DMS153 treated with DMSO at 0.1 percent for 48 hours (cell line): ENCODE measurements around the gene CHTF18.
"Not testable (repeated sequence)": the region's sequence is repeated elsewhere in the genome, so short reads cannot be mapped to it uniquely, and the experiment has no call there.

Source experiments
- DNase-seq: peaks from one replicate; lab custom pipeline; 2025; ENCODE audit not compliant: unreplicated experiment; lab: John Stamatoyannopoulos, UW

The CHTF18 gene

GRCh38 chr16:788399-789126, at the start of gene CHTF18:
Gene CHTF18 (plus strand): TSS chr16:788620. CDS start chr16:788685, 65 bp downstream.
- DNase-seq: peak; percentile 77

- DNase-seq: no peak
These were observed 48.6 kb upstream of the CHTF18 start for GRCh38 chr16:739560-740458.

- no peak for DNase-seq
These were observed 48.0 kb upstream of the CHTF18 start for GRCh38 chr16:740459-740763.

- peak; percentile 75 for DNase-seq
These were observed 47.5 kb upstream of the CHTF18 start, which contains the start of gene CIAO3 for GRCh38 chr16:740764-741505. Gene CIAO3 (minus strand): TSS chr16:740997. CDS start chr16:740985, 12 bp downstream.

- DNase-seq: no peak
These were observed 46.3 kb upstream of the CHTF18 start for GRCh38 chr16:741986-742629.

- DNase-seq: not testable (repeated sequence)
These were observed 45.5 kb upstream of the CHTF18 start for GRCh38 chr16:742894-743293.

GRCh38 chr16:743794-744500, 44.5 kb upstream of the CHTF18 start:
- DNase-seq: no peak

DNA sequence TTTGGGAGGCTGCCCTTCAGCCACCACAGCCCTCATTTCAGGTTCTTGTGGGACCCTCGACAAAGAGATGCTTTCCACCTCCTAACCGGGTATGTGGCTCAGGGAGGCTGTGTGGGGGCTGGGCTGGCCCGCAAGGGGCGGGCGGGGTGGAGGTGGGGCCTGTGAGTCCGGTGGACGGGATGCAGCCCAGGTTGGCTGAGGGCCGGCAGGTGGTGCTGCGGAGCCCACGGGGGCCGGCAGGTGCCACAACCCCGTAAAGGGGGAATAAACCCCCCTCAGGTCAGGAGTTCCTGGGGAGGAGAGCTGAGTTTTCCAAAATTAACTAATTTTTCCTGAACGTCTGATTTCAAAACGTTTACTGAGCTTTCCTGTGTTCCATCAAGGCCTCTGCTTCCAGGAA, 42.7 kb upstream of the CHTF18 start:
- DNase-seq: no peak

GRCh38 chr16:746637-747036, 41.8 kb upstream of the CHTF18 start:
- DNase-seq: no peak

DNA sequence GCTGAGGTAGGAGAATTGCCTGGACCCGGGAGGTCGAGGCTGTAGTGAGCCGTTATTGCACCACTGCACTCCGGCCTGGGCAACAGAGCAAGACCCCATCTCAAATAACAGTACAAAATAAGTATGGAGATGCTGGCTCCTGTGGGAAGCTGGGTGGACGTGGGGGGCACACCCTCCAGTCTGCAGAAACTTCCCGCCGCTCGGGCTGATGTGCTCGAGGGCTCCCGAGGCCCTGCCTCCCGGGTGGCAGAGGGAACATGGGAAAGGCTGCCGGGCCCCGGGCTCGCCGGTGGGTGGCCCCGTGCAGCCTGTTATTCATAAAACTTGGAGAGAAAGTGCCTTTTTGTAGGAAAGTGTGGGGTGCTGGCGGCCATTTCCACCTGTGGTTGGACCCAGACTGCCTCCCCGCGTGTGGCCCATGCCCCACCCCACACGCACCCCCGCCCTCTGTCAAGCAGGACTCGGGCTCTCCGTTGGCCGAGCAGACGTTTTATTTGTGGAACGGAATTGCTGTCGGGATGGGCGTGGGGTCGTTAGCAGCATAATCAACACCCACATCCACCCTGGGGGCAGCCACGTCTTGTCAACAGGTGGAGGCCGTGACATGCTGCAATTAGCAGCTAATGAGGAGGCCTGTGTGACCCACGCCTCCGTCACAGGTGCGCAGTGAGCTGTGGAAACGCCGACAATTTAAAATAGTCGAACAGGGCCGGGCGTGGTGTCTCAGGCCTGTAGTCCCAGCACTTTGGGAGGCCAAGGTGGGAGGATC, 40.3 kb upstream of the CHTF18 start:
- no peak for DNase-seq

GRCh38 chr16:749010-749409, 39.4 kb upstream of the CHTF18 start:
- DNase-seq: no peak

GRCh38 chr16:750485-750884, 37.9 kb upstream of the CHTF18 start:
- DNase-seq: no peak

DNA sequence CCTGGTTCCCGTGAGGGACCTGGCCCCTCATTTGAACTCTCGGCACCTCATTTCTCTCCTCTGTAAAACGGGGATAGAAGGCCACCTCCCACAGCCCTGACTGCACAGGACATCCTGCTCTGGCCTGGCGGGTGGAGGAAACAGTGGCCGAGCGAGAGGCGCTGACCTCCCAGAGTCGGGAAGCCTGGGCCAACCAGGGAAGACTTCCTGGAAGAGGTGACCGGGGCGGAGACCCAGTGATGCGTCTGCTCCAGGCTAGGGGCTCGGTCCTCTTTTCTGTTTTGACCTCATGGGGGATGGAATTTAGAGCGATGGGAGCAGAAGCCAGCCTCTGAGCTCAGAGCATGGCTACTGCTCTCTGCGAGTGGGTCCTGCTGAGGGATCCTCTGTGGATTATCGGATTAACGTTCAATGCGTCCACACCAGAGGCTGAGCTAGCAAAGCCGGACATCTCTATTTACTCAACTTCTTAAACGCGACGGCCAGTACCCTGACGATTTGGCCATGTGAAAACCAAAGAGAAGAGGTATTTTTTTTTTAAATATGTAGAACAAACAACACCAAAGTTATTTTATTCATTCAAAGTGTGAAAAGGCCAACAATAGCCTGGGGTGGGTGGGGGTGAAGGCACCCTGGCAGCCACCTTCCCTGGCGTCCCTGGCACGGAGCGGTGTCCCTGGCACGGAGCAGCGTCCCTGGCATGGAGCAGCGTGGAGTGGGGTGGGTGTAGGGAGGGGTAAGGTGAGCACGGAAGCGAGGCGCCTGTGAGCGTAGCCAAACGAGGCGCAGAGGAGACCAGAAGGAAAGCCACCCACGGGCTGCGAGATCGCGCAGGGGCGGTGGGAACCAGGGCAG, 37.0 kb upstream of the CHTF18 start:
- DNase-seq: no peak

DNA sequence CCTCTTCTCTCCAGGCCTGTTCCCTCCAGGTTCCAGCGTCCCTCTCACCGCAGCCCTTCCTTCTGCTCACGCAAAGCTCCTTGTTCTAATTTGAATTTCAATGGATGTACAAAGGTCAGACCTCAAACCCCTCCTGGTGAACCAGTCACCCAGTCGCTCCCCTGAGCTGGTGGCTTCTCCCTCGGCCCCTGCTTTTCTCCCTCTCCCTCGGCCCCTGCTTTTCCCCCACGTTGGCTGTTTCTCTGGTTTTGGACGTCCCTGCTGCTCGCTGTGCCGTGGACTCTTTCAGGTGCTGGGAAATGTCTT, 36.5 kb upstream of the CHTF18 start:
- DNase-seq: no peak

DNA sequence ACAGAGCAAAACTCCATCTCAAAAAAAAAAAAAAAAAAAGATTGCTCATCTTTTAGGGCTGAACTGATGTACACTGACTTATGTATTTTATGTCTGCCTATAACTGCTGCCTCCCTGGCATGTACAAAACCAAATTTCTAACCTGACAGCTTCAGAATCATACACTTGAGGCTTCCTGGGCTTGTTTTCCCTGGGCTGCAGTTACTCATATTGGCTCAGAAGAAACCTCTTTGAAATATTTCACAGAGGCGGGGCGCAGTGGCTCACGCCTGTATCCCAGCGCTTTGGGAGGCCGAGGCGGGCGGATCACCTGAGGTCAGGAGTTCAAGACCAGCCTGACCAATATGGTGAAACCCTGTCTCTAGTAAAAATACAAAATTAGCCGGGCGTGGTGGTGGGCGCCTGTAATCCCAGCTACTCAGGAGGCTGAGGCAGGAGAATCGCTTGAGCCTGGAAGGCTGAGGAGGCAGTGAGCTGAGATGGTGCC, 34.3 kb upstream of the CHTF18 start:
- not testable (repeated sequence) for DNase-seq

GRCh38 chr16:754656-755055, 33.8 kb upstream of the CHTF18 start:
- no peak for DNase-seq

GRCh38 chr16:756428-756827, 32.0 kb upstream of the CHTF18 start:
- DNase-seq: no peak

- DNase-seq: peak; percentile 8
These were observed 29.1 kb upstream of the CHTF18 start for GRCh38 chr16:759110-759910.
